Stimulated activated CD8-positive, alpha-beta memory T cell treated with anti-CD3 and anti-CD28 coated beads, Interleukin-12 subunit alpha, Interleukin-12 subunit beta, amount 100 ng/mL, for 24 hours (primary cell): ENCODE measurements around the gene COLEC12.
"Not testable (repeated sequence)": the region's sequence is repeated elsewhere in the genome, so short reads cannot be mapped to it uniquely, and the experiment has no call there.

Source experiments
- DNase-seq: peaks from one replicate; pipeline ENCODE4 v3.0.0-alpha.2; 2020; ENCODE audit errors: extremely low read depth

Gene COLEC12

GRCh38 chr18:415047-415446, 85.5 kb downstream of the COLEC12 start:
- no peak for DNase-seq

DNA sequence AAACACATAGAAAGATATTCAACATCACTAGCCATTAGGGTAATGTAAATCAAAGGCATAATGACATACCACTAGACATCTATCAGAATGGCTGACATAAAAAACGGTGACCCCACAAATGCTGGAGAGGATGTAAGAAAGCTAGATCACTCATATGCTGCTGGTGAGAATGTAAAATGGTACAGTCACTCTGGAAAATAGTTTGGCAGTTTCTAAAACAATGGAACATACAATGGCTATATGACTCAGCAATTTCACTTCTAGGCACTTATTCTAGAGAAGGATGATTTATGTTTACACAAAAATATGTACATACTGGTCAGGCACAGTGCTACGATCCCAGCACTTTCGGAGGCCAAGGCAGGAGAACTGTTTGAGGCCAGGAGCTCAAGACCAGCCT, 87.3 kb downstream of the COLEC12 start:
- DNase-seq: no peak

GRCh38 chr18:410047-410455, 90.5 kb downstream of the COLEC12 start:
- no peak for DNase-seq

GRCh38 chr18:408367-408766, 92.1 kb downstream of the COLEC12 start:
- no peak for DNase-seq

DNA sequence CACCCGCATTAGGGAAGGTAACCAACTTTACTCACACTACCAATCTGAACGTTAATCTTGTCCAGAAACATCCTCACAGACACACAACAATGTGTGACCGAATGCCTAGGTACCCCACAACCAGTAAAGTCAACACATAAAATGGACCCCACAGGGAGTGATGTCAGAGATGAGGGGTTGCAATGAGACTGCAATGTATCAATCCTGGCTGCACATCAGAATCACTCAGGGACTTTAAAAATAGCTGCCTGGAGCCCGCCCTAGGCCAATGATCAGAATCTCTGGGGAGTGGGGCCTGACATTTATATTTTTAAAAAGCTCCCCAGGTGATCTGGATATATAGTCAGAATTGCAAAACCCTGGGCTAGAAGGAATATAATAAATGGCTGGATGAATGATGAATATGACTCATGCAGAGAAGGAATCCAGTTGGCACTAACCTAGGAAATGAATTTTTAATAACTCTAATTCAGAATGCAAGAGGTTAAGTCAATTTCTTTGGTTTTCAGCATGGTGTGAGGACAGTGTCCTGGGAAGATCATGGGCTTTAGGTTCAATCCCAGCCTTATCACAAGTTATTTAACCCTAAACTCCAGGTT, 92.8 kb downstream of the COLEC12 start:
- DNase-seq: no peak

DNA sequence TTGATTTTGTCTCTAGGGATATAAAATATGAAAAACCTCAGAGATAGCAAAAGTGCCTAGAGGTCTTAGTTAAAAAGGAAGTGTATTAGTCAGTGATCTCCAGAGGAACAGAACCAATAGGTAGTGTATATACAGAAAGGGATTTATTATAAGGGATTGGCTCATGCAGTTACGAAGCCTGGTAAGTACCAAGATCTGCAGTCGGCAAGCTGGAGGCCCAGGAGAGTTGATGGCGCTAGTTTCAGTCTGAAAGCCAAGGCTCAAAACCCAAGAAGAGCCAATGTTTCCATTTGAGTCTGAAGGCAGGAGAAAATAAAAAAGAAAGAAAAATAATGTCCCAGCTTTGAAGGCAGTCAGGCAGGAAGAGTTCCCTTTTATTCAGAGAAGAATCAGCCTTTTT, 93.3 kb downstream of the COLEC12 start:
- DNase-seq: no peak

DNA sequence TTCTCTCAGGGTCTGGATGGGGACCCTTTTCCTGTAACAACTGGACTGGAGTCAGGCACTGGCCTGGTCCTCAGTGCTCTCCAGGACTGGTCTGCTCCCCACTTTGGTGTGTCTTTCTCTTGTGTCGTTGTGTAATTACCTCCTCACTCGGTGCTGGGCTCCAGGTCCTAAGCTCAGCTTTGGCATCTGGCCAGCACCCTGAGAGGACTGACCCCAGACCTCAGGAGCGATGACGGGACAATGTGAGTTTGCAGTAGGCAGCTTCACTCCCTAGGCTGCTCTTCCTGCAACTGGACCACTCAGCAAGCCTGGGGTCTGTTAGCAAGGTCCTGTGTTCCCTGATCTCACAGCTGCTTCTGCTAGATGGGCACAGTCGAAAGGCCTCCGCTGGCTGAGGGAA, 93.8 kb downstream of the COLEC12 start:
- no peak for DNase-seq

- not testable (repeated sequence) for DNase-seq
Observed at GRCh38 chr18:405006-405405, 95.5 kb downstream of the COLEC12 start.

GRCh38 chr18:404061-404636, 96.4 kb downstream of the COLEC12 start:
- DNase-seq: no peak

- no peak for DNase-seq
Observed at GRCh38 chr18:402129-402528, 98.4 kb downstream of the COLEC12 start.

- no peak for DNase-seq
Observed at GRCh38 chr18:400456-400855, 100.0 kb downstream of the COLEC12 start.

DNA sequence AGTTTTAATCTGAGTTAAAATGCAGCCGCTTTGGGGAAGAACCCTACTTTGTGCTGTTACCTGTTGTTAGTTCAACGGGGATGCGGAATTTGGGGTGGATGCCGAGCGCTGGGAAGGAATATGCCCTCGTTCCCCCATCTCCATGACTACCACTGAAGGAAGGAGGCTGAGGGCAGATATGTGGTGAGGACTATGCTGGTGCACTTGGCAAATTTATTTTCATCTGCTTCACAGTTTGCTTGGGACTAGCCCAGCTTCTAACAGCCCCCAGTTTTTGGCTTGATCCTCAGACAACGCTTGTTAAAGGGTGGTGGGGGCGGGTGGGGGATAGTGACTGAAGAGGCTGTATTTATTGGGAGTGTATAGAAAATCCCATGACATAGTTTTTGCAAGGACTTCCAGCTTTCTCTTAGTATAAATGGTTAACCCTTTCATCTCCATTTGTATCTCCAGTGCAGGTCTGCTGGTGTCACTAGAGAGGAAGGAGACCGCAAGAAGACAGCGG, 100.8 kb downstream of the COLEC12 start:
- DNase-seq: no peak

DNA sequence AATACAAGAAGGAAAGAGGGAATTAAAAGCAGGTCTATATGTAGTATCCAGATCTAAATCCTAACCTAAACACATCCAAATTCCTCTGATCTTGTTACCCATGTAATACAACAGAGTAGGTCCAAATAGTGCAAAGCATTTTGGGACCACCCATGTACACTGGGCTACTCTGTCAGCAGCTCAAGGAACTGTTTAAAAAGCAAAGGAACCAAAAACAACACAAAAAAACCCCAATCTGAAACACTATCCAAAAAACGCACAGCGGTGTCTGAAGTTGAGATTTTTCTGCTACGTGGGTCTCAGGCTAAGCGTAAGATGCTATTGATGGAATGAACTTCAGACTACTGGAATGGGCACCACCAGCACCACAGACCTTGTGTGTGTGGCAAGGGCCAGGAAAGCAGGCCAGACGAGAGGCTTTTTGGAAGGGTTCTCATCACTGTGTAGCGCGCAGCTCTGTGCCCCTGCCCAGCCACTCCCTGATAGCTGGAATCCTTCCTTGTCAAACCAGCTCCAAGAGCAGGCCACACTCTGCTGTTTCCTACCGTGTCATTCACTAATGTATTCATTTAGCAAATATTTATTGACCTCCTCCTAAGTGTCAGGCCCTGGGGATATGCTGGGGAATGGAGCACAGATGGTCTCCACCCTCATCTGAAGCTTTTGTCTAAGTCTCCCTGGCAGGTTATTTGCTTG, 101.4 kb downstream of the COLEC12 start:
- DNase-seq: no peak

GRCh38 chr18:396556-396955, 103.9 kb downstream of the COLEC12 start:
- no peak for DNase-seq

DNA sequence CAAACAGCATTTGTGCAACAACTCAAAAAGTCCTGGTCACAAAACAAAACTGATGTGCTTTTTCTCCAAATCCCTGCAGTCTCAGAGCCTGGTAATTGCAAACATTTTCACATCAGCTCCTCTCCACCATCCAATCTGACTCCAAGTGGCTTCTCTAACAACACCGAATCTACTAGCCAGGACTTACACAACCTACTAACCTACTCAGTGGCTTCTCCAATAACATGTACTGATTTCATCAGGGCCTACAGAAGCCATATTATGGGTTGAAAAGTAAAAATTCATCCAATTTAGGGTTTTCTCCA, 104.3 kb downstream of the COLEC12 start:
- no peak for DNase-seq

- DNase-seq: no peak
Observed at GRCh38 chr18:395456-396250, 104.8 kb downstream of the COLEC12 start.

GRCh38 chr18:394987-395362, 105.5 kb downstream of the COLEC12 start:
- DNase-seq: no peak

DNA sequence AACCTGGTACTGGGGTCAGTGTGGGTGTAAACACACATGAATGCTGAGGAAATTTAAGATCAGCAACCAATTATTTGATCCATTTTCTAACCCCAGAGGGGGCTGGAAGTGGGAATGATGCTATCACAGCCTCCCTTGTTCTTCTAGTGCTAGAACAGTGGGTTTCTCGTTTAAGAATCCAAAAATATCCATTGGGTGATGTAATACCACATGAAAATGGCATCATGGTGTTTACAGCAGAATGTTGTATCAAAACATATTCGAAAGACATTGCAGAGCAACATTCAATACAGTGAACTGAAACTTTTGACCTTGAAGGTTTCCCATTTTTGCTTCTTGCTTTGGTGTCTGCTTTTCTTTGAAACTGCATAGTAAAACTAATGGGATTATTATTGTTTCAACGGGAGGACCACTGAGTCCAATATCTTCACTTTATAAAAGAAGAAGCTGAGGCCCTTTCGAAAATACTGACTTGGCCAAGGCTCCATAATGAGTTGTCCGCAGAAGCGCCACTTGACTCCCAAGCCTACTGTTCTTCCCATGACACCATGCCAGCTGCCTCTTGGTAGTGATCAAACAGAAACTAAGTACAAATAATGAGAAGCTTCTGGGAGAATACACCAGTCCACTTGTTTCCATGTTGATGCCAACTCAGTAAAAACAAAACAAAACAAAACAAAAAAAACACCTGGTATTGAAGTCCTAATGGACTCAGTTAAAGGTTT, 106.1 kb downstream of the COLEC12 start:
- DNase-seq: no peak

- DNase-seq: no peak
Observed at GRCh38 chr18:393574-393957, 106.9 kb downstream of the COLEC12 start.

DNA sequence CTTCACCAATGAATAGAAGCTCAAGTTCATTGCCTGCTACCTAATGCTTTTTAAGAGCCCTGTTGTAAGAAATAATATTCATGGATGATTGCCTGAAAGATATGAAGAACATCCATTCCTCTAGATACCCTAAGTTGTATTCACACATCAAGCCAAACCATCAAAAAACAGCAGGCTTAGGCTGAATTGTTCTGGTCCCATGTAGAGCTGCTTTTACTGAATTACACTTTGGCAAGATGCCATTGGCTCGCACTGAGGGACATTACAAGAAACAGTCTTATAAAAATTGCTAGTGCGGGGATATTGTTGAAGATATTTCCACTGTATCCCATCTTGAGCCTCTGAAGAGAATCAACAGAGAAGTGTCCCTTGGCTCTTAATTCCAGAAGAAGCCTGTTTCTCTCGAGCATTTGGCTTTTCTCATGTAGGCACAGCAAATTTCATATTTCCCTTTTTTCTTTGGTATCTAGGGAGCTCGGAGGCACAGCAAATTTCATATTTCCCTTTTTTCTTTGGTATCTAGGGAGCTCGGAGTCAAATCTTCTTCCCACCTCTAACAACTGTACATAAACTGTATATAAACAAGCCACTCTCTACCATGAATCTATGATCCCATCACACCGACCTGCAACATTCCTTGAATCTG, 107.5 kb downstream of the COLEC12 start:
- DNase-seq: no peak

GRCh38 chr18:390741-391478, 109.6 kb downstream of the COLEC12 start:
- DNase-seq: no peak
